ENCODE measurements around the gene PPCDC. TPM values are rescaled to one million over a fixed set of nuclear protein-coding genes. Genes with fewer than 3 reads are reported as not detected.

The PPCDC gene
- total and polyA plus RNA-seq, 10 of the 15 experiments (the other 5 are each of a cell fraction or from before 2014, with no cell fraction given), result 32.5 to 135 (median 55.0) TPM

DNA sequence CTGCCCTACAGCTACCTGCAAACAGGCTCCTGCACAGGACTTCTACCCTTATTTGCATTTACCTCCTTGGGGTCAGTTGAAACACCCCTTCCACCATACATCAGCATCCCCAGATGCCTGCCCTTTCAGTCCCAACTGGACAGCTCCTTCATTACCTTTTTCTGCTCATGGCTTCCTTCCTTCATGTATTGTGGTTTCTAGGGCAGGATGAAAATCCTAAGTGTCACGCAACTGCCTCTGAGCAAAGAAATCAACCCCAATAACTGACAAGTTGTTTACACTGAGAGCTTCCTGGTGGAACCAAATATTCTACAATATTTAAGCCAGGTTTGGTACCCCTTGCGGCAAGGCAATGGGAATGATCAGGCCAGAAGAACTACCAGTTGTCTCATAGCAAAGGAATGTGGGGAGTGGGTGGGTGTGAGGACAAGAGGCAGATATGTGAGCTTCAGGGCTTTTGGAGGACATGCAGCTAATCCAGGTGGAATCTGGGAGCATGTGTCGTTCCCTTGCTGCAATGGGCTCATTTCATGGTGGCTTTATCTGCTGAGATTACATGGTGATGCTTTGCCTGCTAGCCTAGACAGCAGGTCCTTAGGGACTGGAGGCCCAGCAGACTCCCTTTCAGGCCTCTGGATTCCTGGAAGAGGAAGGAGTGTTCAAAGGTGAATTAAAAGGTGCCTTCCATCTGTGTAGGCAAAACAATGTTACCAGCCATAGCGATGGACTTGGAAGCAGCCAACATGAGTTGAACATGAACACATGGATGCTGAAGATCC lies 34.9 kb downstream of the PPCDC start:
- in situ Hi-C loops (cut with MboI) (no loop called here), intact Hi-C loops (cut with micrococcal nuclease; ENCODE audit: unreplicated experiment) (no loop called here)
- no peak for ATAC-seq
- DNase-seq (ENCODE audit: low read depth, low spot score), result no peak
- no peaks in the 10 kb centered on the region for H3K9me3 ChIP-seq (replicated peaks; ENCODE audit: control insufficient read depth, insufficient read depth, low read length)
- CTCF ChIA-PET, result interaction anchor here (1.1 kb wide), 2 partner anchors 9 to 37 kb away, joined by 3 to 5 read pairs; no protein-coding TSS in a partner anchor
- no peak overlapping the region for H3K4me2 ChIP-seq (ENCODE audit: control insufficient read depth, insufficient read depth)
- WGBS (ENCODE audit: insufficient coverage, insufficient replicate concordance, low lambda C conversion rate, missing lambda C conversion rate), result 97% methylated on average over 4 of the region's 4 CpGs
- no peak overlapping the region for H3K27ac ChIP-seq (ENCODE audit: control insufficient read depth, insufficient read depth)
- no peaks in the 10 kb centered on the region for H4K20me1 ChIP-seq (ENCODE audit: control insufficient read depth, insufficient read depth)
- H3K36me3 ChIP-seq (ENCODE audit: control insufficient read depth in 2 of 2, insufficient read depth in 2 of 2, low read length in 1 of 2), result peaks cover 0 to 3% of the 10 kb centered on the region in 2 experiments; a peak in 1 of 4 replicates
- TF ChIP-seq ZNF217 (IDR thresholded peaks at IDR 0.05) (no peak), JUND (IDR thresholded peaks at IDR 0.05; ENCODE audit: low read depth, low read length) (no peak), ZSCAN29 (IDR thresholded peaks at IDR 0.05) (no peak), NBN (IDR thresholded peaks at IDR 0.05) (no peak)
- TF ChIP-seq, protein P1, sequence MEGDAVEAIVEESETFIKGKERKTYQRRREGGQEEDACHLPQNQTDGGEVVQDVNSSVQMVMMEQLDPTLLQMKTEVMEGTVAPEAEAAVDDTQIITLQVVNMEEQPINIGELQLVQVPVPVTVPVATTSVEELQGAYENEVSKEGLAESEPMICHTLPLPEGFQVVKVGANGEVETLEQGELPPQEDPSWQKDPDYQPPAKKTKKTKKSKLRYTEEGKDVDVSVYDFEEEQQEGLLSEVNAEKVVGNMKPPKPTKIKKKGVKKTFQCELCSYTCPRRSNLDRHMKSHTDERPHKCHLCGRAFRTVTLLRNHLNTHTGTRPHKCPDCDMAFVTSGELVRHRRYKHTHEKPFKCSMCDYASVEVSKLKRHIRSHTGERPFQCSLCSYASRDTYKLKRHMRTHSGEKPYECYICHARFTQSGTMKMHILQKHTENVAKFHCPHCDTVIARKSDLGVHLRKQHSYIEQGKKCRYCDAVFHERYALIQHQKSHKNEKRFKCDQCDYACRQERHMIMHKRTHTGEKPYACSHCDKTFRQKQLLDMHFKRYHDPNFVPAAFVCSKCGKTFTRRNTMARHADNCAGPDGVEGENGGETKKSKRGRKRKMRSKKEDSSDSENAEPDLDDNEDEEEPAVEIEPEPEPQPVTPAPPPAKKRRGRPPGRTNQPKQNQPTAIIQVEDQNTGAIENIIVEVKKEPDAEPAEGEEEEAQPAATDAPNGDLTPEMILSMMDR (IDR thresholded peaks at IDR 0.05 in 2 of 3, conservative IDR thresholded peaks at IDR 0.05 in 1 of 3; ENCODE audit: control insufficient read depth in 2 of 3, extremely low read depth in 1 of 3, insufficient read depth in 1 of 3, low read depth in 3 of 3, low read length in 3 of 3), result no peak
- TF ChIP-seq, protein P2, sequence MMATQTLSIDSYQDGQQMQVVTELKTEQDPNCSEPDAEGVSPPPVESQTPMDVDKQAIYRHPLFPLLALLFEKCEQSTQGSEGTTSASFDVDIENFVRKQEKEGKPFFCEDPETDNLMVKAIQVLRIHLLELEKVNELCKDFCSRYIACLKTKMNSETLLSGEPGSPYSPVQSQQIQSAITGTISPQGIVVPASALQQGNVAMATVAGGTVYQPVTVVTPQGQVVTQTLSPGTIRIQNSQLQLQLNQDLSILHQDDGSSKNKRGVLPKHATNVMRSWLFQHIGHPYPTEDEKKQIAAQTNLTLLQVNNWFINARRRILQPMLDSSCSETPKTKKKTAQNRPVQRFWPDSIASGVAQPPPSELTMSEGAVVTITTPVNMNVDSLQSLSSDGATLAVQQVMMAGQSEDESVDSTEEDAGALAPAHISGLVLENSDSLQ (IDR thresholded peaks at IDR 0.05), result no peak
- no TSS peak for BruUV-seq (replicated peaks)
- no peak overlapping the region for H3K4me3 ChIP-seq
- H3K79me2 ChIP-seq (ENCODE audit: control insufficient read depth, insufficient read depth, low read length), result no peaks in the 10 kb centered on the region
- H3K27me3 ChIP-seq (replicated peaks in 1 of 2; ENCODE audit: control insufficient read depth in 2 of 2, insufficient read depth in 2 of 2, low read length in 1 of 2), result no peaks in the 10 kb centered on the region
- RAD21 ChIA-PET (ENCODE audit: unreplicated experiment), result interaction anchor here (0.6 to 1.6 kb wide), 6 partner anchors 8 to 566 kb away, joined by 3 to 4 read pairs (median 3); no protein-coding TSS in a partner anchor
- H3K4me1 ChIP-seq (ENCODE audit: control insufficient read depth, insufficient read depth, low read length), result peaks cover 27% of the 10 kb centered on the region
- no peak for FAIRE-seq
- H3K9ac ChIP-seq (ENCODE audit: control insufficient read depth, insufficient read depth, low read length), result no peak overlapping the region
- SMC1A ChIA-PET (ENCODE audit: uncharacterized antibody, unreplicated experiment), result interaction anchor here (0.9 to 1.4 kb wide), 2 partner anchors 8 to 15 kb away, joined by 4 read pairs; no protein-coding TSS in a partner anchor
- no peak overlapping the region for H2AFZ ChIP-seq (ENCODE audit: control insufficient read depth, low read depth, low read length)
- POLR2A ChIA-PET, result interaction anchor here (0.7 to 2.1 kb wide), 3 partner anchors 8 to 310 kb away, joined by 3 to 6 read pairs (median 3); partner anchors contain the start of gene CYP1A2

Measured in GM12878 (cell line).